ENCODE results near the gene TMEM273.

TMEM273 gene

GRCh38 chr10:49172061-49172776 is 16.0 kb downstream of the TMEM273 start:
- Histone ChIP-seq H3K27me3 (ENCODE audit: control insufficient read depth in 1 of 2, insufficient read depth in 2 of 2, low read length in 2 of 2) (no peaks in the 10 kb centered on the region), H3K9me3 (ENCODE audit: control insufficient read depth in 1 of 2, low read length in 2 of 2) (no peaks in the 10 kb centered on the region), H3K27ac (ENCODE audit: low read depth, low read length) (no peak overlapping the region), H3K4me3 (ENCODE audit: low read depth in 1 of 2, low read length in 2 of 2) (no peak overlapping the region), H3K9ac (ENCODE audit: low read depth in 1 of 2, low read length in 2 of 2) (no peak overlapping the region), H3K4me1 (ENCODE audit: control insufficient read depth in 1 of 2, insufficient read depth in 2 of 2, low read length in 2 of 2) (peaks cover 12 to 14% of the 10 kb centered on the region in 2 donors), H3K36me3 (ENCODE audit: control insufficient read depth in 1 of 2, insufficient read depth in 2 of 2, low read length in 2 of 2) (peaks cover 0 to 4% of the 10 kb centered on the region in 2 donors)

- no peaks in the 10 kb centered on the region for H3K27me3 ChIP-seq (ENCODE audit: control insufficient read depth in 1 of 2, insufficient read depth in 2 of 2, low read length in 2 of 2)
- no peaks in the 10 kb centered on the region for H3K9me3 ChIP-seq (ENCODE audit: control insufficient read depth in 1 of 2, low read length in 2 of 2)
- no peak overlapping the region for H3K9ac ChIP-seq (ENCODE audit: low read depth in 1 of 2, low read length in 2 of 2)
- H3K4me1 ChIP-seq (ENCODE audit: control insufficient read depth in 1 of 2, insufficient read depth in 2 of 2, low read length in 2 of 2): peaks cover 6% of the 10 kb centered on the region in 2 donors
- H3K36me3 ChIP-seq (ENCODE audit: control insufficient read depth in 1 of 2, insufficient read depth in 2 of 2, low read length in 2 of 2): peaks cover 0 to 8% of the 10 kb centered on the region in 2 donors
- H3K27ac ChIP-seq (ENCODE audit: low read depth, low read length): no peak overlapping the region
- H3K4me3 ChIP-seq (ENCODE audit: low read depth in 1 of 2, low read length in 2 of 2): no peak overlapping the region
These were observed 16.7 kb downstream of the TMEM273 start for GRCh38 chr10:49171326-49172060.

DNA sequence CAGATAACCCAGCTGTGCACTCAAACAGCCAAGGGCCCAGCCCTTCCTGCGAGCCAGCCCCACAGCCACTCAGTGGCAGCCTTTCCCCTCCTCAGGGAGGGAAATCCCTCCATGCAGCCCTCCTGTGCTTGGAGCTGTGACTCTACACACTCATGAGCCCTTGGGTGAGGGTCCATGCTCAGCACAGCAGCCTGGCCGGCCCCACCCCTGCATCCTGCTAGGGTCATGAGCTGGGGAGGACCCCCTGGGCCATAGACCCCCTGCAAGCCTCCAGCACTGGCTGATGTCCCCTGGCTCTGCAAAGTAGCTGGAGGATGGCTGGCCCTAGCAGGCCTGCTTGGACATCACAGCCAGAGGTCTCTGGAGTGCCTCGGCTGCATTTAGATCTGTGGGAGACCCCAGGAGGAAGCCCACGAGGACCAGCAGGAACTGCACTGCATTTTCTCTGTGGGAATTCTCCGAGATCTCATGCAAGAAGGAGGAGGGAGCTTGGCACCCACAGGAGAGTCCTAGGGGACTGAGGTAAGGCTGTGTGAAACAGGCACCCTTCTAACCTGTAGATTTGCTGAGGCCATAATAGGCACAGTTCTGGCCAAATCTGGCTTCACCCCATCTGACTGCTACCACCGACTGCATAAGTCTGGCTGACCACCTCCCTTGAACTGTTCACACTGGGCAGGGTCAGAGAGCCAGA is 17.4 kb downstream of the TMEM273 start:
- peaks cover 0 to 8% of the 10 kb centered on the region in 2 donors for H3K36me3 ChIP-seq (ENCODE audit: control insufficient read depth in 1 of 2, insufficient read depth in 2 of 2, low read length in 2 of 2)
- no peaks in the 10 kb centered on the region for H3K27me3 ChIP-seq (ENCODE audit: control insufficient read depth in 1 of 2, insufficient read depth in 2 of 2, low read length in 2 of 2)
- no peak overlapping the region for H3K4me3 ChIP-seq (ENCODE audit: low read depth in 1 of 2, low read length in 2 of 2)
- no peaks in the 10 kb centered on the region for H3K9me3 ChIP-seq (ENCODE audit: control insufficient read depth in 1 of 2, low read length in 2 of 2)
- no peak overlapping the region for H3K9ac ChIP-seq (ENCODE audit: low read depth in 1 of 2, low read length in 2 of 2)
- H3K4me1 ChIP-seq (ENCODE audit: control insufficient read depth in 1 of 2, insufficient read depth in 2 of 2, low read length in 2 of 2): peaks cover 5 to 6% of the 10 kb centered on the region in 2 donors
- H3K27ac ChIP-seq (ENCODE audit: low read depth, low read length): no peak overlapping the region

GRCh38 chr10:49169776-49170175 is 18.4 kb downstream of the TMEM273 start:
- H3K9me3 ChIP-seq (ENCODE audit: control insufficient read depth in 1 of 2, low read length in 2 of 2): no peaks in the 10 kb centered on the region
- no peak overlapping the region for H3K9ac ChIP-seq (ENCODE audit: low read depth in 1 of 2, low read length in 2 of 2)
- H3K4me3 ChIP-seq (ENCODE audit: low read depth in 1 of 2, low read length in 2 of 2): no peak overlapping the region
- H3K27me3 ChIP-seq (ENCODE audit: control insufficient read depth in 1 of 2, insufficient read depth in 2 of 2, low read length in 2 of 2): no peaks in the 10 kb centered on the region
- no peak overlapping the region for H3K27ac ChIP-seq (ENCODE audit: low read depth, low read length)
- H3K4me1 ChIP-seq (ENCODE audit: control insufficient read depth in 1 of 2, insufficient read depth in 2 of 2, low read length in 2 of 2): peaks cover 5 to 6% of the 10 kb centered on the region in 2 donors
- peaks cover 0 to 12% of the 10 kb centered on the region in 2 donors for H3K36me3 ChIP-seq (ENCODE audit: control insufficient read depth in 1 of 2, insufficient read depth in 2 of 2, low read length in 2 of 2)

DNA sequence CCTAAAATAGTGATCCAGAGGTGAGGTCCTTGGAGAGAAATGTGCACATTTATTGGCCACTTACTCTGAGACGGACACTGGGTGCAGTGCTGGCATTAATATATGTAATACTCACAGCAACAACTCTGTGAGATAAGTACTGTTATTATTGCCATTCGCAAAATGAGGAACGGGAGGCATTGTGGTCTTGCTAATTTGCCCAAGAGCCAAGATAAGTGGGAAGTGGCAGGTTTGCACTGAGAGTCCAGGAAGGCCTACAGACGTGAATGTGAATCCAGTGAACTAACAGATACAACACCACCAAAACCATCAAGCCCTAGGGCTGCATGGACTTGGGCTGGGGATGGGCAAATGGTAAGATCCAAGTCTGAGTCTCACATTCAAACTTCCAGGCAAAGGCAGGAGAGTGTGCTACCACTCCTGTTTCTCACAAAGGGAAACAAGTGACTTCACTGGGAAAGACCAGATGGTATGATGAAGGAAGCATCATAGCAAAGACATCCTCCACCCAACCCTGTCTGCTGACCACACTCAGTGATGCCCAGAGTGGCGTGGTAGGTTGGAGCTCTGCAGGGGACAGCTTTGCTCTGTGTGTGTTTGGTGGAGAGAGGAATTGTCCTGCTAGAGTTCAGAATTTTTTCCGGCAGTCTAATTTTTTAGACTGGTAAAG is 19.2 kb downstream of the TMEM273 start:
- H3K4me1 ChIP-seq (ENCODE audit: control insufficient read depth in 1 of 2, insufficient read depth in 2 of 2, low read length in 2 of 2): peaks cover 5 to 6% of the 10 kb centered on the region in 2 donors
- no peak overlapping the region for H3K9ac ChIP-seq (ENCODE audit: low read depth in 1 of 2, low read length in 2 of 2)
- H3K9me3 ChIP-seq (ENCODE audit: control insufficient read depth in 1 of 2, low read length in 2 of 2): no peaks in the 10 kb centered on the region
- H3K27ac ChIP-seq (ENCODE audit: low read depth, low read length): no peak overlapping the region
- H3K27me3 ChIP-seq (ENCODE audit: control insufficient read depth in 1 of 2, insufficient read depth in 2 of 2, low read length in 2 of 2): no peaks in the 10 kb centered on the region
- peaks cover 0 to 12% of the 10 kb centered on the region in 2 donors for H3K36me3 ChIP-seq (ENCODE audit: control insufficient read depth in 1 of 2, insufficient read depth in 2 of 2, low read length in 2 of 2)
- no peak overlapping the region for H3K4me3 ChIP-seq (ENCODE audit: low read depth in 1 of 2, low read length in 2 of 2)

DNA sequence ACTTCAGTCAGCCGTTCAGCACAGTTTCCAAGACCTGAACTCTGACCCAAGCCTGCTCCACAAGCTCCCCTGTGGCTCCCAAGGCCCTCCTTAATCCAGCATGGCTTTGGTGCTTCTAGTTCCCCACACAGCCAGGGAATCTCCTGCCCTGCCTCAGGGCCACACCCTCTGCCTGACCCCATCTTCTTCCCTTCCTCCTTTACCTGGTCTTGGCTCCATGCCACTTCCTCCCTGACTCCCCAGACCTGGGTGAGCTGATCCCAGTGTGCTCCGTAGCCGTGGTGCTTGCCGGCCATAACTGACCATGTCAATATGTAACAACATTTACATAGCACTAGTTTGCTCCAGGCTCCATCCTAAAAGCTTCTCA is 20.0 kb downstream of the TMEM273 start:
- Histone ChIP-seq H3K27ac (ENCODE audit: low read depth, low read length) (no peak overlapping the region), H3K9ac (ENCODE audit: low read depth in 1 of 2, low read length in 2 of 2) (no peak overlapping the region), H3K27me3 (ENCODE audit: control insufficient read depth in 1 of 2, insufficient read depth in 2 of 2, low read length in 2 of 2) (no peaks in the 10 kb centered on the region), H3K4me3 (ENCODE audit: low read depth in 1 of 2, low read length in 2 of 2) (no peak overlapping the region), H3K4me1 (ENCODE audit: control insufficient read depth in 1 of 2, insufficient read depth in 2 of 2, low read length in 2 of 2) (peaks cover 5 to 6% of the 10 kb centered on the region in 2 donors), H3K36me3 (ENCODE audit: control insufficient read depth in 1 of 2, insufficient read depth in 2 of 2, low read length in 2 of 2) (peaks cover 0 to 12% of the 10 kb centered on the region in 2 donors), H3K9me3 (ENCODE audit: control insufficient read depth in 1 of 2, low read length in 2 of 2) (no peaks in the 10 kb centered on the region)

DNA sequence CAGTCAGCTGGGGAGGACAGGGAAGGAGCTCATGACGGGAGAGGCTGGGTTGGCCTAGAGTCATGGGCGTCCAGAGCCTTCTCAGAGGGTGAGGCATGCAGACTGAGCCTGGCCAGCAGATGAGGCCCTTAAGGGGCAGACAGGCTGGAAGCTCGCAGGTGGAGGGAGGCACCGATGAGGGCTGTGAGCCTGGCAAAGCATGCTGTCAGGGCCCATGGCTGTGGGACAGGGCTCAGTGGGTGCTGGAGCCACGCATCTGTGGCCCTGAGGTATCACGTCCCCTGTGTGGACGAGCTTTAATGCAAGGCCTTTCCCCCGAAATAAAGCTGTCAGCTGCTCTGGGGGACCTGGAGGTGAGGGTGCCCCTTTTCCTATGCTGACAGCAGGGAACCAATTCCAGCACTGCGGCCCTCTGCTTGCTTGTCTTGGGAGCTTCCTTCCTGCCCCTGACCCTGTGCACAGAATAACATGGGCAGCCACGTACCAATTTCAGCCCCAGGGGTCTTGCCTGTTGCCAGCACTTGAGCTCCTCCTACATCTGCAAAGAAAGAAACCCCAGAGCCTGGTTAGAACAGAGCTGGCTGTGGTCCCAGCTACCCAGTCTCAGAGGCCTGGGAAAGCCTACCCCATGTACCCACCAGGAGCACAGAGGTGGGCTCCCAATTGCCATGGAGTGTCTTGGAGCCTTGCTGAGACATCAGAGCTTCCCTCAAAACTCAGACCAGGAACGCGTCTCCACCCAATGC is 20.6 kb downstream of the TMEM273 start:
- Histone ChIP-seq H3K36me3 (ENCODE audit: control insufficient read depth in 1 of 2, insufficient read depth in 2 of 2, low read length in 2 of 2) (peaks cover 0 to 14% of the 10 kb centered on the region in 2 donors), H3K4me3 (ENCODE audit: low read depth in 1 of 2, low read length in 2 of 2) (no peak overlapping the region), H3K9ac (ENCODE audit: low read depth in 1 of 2, low read length in 2 of 2) (no peak overlapping the region), H3K9me3 (ENCODE audit: control insufficient read depth in 1 of 2, low read length in 2 of 2) (no peaks in the 10 kb centered on the region), H3K27me3 (ENCODE audit: control insufficient read depth in 1 of 2, insufficient read depth in 2 of 2, low read length in 2 of 2) (no peaks in the 10 kb centered on the region), H3K27ac (ENCODE audit: low read depth, low read length) (no peak overlapping the region), H3K4me1 (ENCODE audit: control insufficient read depth in 1 of 2, insufficient read depth in 2 of 2, low read length in 2 of 2) (peaks cover 4 to 5% of the 10 kb centered on the region in 2 donors)

GRCh38 chr10:49166484-49167400 is 21.4 kb downstream of the TMEM273 start:
- no peak overlapping the region for H3K9ac ChIP-seq (ENCODE audit: low read depth in 1 of 2, low read length in 2 of 2)
- no peaks in the 10 kb centered on the region for H3K27me3 ChIP-seq (ENCODE audit: control insufficient read depth in 1 of 2, insufficient read depth in 2 of 2, low read length in 2 of 2)
- peaks cover 0 to 14% of the 10 kb centered on the region in 2 donors for H3K36me3 ChIP-seq (ENCODE audit: control insufficient read depth in 1 of 2, insufficient read depth in 2 of 2, low read length in 2 of 2)
- peaks cover 0 to 5% of the 10 kb centered on the region in 2 donors for H3K4me1 ChIP-seq (ENCODE audit: control insufficient read depth in 1 of 2, insufficient read depth in 2 of 2, low read length in 2 of 2)
- no peaks in the 10 kb centered on the region for H3K9me3 ChIP-seq (ENCODE audit: control insufficient read depth in 1 of 2, low read length in 2 of 2)
- no peak overlapping the region for H3K4me3 ChIP-seq (ENCODE audit: low read depth in 1 of 2, low read length in 2 of 2)
- no peak overlapping the region for H3K27ac ChIP-seq (ENCODE audit: low read depth, low read length)
